Measurements from ENCODE around the gene ARHGAP29. TPM values are rescaled to one million over a fixed set of nuclear protein-coding genes. Genes with fewer than 3 reads are reported as not detected.

Gene ARHGAP29
- polyA plus RNA-seq, 2 of the 4 experiments (the other 2 are of a cell fraction): 14.3 to 29.7 TPM

DNA sequence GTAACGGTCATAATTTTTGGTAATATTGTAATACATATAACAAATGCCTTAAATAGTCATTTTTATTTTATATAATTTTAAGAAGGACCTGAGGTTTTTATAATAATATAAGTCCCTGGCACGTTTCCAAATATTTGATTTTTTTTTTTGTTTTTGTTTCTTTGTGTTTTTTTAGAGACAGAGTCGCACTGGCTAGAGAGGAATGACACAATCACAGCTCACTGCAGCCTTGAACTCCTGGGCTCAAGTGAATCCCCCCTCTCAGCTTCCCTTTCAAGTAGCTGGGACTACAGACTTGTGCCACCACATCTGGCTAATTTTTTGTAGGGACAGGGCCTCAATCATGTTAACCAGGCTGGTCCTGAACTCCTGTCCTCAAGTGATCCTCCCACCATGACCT is 29.7 kb downstream of the ARHGAP29 start:
- WGBS (ENCODE audit: missing lambda C conversion rate): 64% methylated on average over 3 of the region's 3 CpGs
- Histone ChIP-seq H3K4me1 (no peaks in the 10 kb centered on the region), H3K27ac (no peak overlapping the region), H3K9me3 (peaks cover 8% of the 10 kb centered on the region; the same call in 2 of the 3 replicates), H3K4me3 (no peak overlapping the region), H3K4me2 (no peak overlapping the region)
- TF ChIP-seq HOXB13 (CRISPR knock-in tag; IDR thresholded peaks at IDR 0.05; ENCODE audit: low read depth) (no peak), CHD4 (IDR thresholded peaks at IDR 0.05; ENCODE audit: borderline replicate concordance) (no peak), MAFK (IDR thresholded peaks at IDR 0.05; ENCODE audit: partially characterized antibody) (no peak), TFCP2L1 (CRISPR knock-in tag; IDR thresholded peaks at IDR 0.05) (no peak), ATOH8 (CRISPR knock-in tag; IDR thresholded peaks at IDR 0.05; ENCODE audit: low read depth) (no peak), CBX8 (IDR thresholded peaks at IDR 0.05) (no peak), RCOR1 (IDR thresholded peaks at IDR 0.05; ENCODE audit: low read depth, low read length) (no peak), HEYL (CRISPR knock-in tag; IDR thresholded peaks at IDR 0.05) (no peak), SMC3 (IDR thresholded peaks at IDR 0.05) (no peak), CHD2 (IDR thresholded peaks at IDR 0.05; ENCODE audit: low read length, partially characterized antibody) (no peak), POLR2A (IDR thresholded peaks at IDR 0.05; ENCODE audit: low read length) (no peak), RNF2 (IDR thresholded peaks at IDR 0.05; ENCODE audit: borderline replicate concordance, low read depth) (no peak), PBX3 (IDR thresholded peaks at IDR 0.05) (no peak), EHMT2 (IDR thresholded peaks at IDR 0.05; ENCODE audit: low read depth) (no peak), ELK1 (IDR thresholded peaks at IDR 0.05; ENCODE audit: low read depth, low read length) (no peak), NFE2L2 (conservative IDR thresholded peaks at IDR 0.05; ENCODE audit: low read length) (no peak)
- DNase-seq (ENCODE audit: low read depth in 1 of 2, low spot score in 1 of 2): no peak
- ATAC-seq: no peak
- ChIA-PET CTCF (interaction anchor here (0.7 kb wide), 1 partner anchor 32 kb away, joined by 3 read pairs; no protein-coding TSS in a partner anchor), POLR2A (no interaction called here)
- FAIRE-seq: no peak

GRCh38 chr1:94205639-94206038 is 31.7 kb downstream of the ARHGAP29 start:
- H3K4me1 ChIP-seq: no peaks in the 10 kb centered on the region
- CTCF ChIA-PET: interaction anchor here (1.5 kb wide), 1 partner anchor 130 kb away, joined by 6 read pairs; no protein-coding TSS in a partner anchor
- 58% methylated on average over 1 of the region's 1 CpG for WGBS (ENCODE audit: missing lambda C conversion rate)
- TF ChIP-seq POLR2A (IDR thresholded peaks at IDR 0.05; ENCODE audit: low read length): no peak
- no peak for TF ChIP-seq HDAC2 (IDR thresholded peaks at IDR 0.05)
- no peak for TF ChIP-seq ZNF302 (CRISPR knock-in tag; IDR thresholded peaks at IDR 0.05)
- no peak for TF ChIP-seq BHLHE40 (IDR thresholded peaks at IDR 0.05; ENCODE audit: low read depth, low read length)
- TF ChIP-seq RNF2 (IDR thresholded peaks at IDR 0.05; ENCODE audit: borderline replicate concordance, low read depth): no peak
- no peak for TF ChIP-seq E2F6 (IDR thresholded peaks at IDR 0.05; ENCODE audit: borderline replicate concordance, low read depth)
- no peak for TF ChIP-seq RFX5 (IDR thresholded peaks at IDR 0.05)
- TF ChIP-seq PBX3 (IDR thresholded peaks at IDR 0.05): no peak
- DNase-seq (ENCODE audit: low read depth in 1 of 2, low spot score in 1 of 2) (no peak), FAIRE-seq (no peak), ATAC-seq (no peak)
- POLR2A ChIA-PET: no interaction called here
- H3K9me3 ChIP-seq: peaks cover 8% of the 10 kb centered on the region; the same call in 2 of the 3 replicates
- no peak overlapping the region for H3K4me2 ChIP-seq
- H3K27ac ChIP-seq: no peak overlapping the region
- H3K4me3 ChIP-seq: no peak overlapping the region
